ENCODE data around the gene PDE9A. TPM values are rescaled to one million over a fixed set of nuclear protein-coding genes. Genes with fewer than 3 reads are reported as not detected.

The PDE9A gene
- polyA plus RNA-seq, 2 of the 4 experiments (the other 2 are of a cell fraction): 1.3 to 3.1 TPM

- no peaks in the 10 kb centered on the region for H3K9me3 ChIP-seq
- CTCF ChIA-PET: interaction anchor here (0.7 kb wide), 1 partner anchor 12 kb away, joined by 3 read pairs; no protein-coding TSS in a partner anchor
- H3K27ac ChIP-seq: no peak overlapping the region
- POLR2A ChIA-PET: no interaction called here
- 75% methylated on average over 8 of the region's 10 CpGs for WGBS (ENCODE audit: missing lambda C conversion rate)
- no peak overlapping the region for H3K4me3 ChIP-seq
- H3K4me2 ChIP-seq: no peak overlapping the region
- no peak for ATAC-seq
- no peak for DNase-seq (ENCODE audit: low read depth in 1 of 2, low spot score in 1 of 2)
- FAIRE-seq: no peak
- peaks cover 8% of the 10 kb centered on the region; the same call in 2 of the 3 replicates for H3K4me1 ChIP-seq
- TF ChIP-seq CHD2 (IDR thresholded peaks at IDR 0.05; ENCODE audit: low read length, partially characterized antibody) (no peak), RARB (CRISPR knock-in tag; IDR thresholded peaks at IDR 0.05) (no peak)
Observed at GRCh38 chr21:42722808-42723473, 69.5 kb downstream of the PDE9A start.

GRCh38 chr21:42724226-42724920 lies 71.0 kb downstream of the PDE9A start:
- WGBS (ENCODE audit: missing lambda C conversion rate): 53% methylated on average over 9 of the region's 12 CpGs
- ChIA-PET POLR2A (no interaction called here), CTCF (interaction anchor here (0.6 kb wide), 1 partner anchor 112 kb away, joined by 3 read pairs; no protein-coding TSS in a partner anchor)
- Histone ChIP-seq H3K4me1 (peaks cover 8% of the 10 kb centered on the region; the same call in 2 of the 3 replicates), H3K4me2 (peak overlapping the region; percentile 46), H3K9me3 (no peaks in the 10 kb centered on the region), H3K4me3 (no peak overlapping the region), H3K27ac (peak overlapping the region in 1 of 2 experiments; percentile 22; a peak in 3 of 6 replicates)
- TF ChIP-seq MAFK (IDR thresholded peaks at IDR 0.05; ENCODE audit: partially characterized antibody) (peak; percentile 65), CHD4 (IDR thresholded peaks at IDR 0.05; ENCODE audit: borderline replicate concordance) (no peak)
- DNase-seq (ENCODE audit: low read depth in 1 of 2, low spot score in 1 of 2): peak; percentile 15 to 51
- peak; percentile 34 to 78; a peak in 5 of 6 replicates for ATAC-seq
- no peak for FAIRE-seq

DNA sequence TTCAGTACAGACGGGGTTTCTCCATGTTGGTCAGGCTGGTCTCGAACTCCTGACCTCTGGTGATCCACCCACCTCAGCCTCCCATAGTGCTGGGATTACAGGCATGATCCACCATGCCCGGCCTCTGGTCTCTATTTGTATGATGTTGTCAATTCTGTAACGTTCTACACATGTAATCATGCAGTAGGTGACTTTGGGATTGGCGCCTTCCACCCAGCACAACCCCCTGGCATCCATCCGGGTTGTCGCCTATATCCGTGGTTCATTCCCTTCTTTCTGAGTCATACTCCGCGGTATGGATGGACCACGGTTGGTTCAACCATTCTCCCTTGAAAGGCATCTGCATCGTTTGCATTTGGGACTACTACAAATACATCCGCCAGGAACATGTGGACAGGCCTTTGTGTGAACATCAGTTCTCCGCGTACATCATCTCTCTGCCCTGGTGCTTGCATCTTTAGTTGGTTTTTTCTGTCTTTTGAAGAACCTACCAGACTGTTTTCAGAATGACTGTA lies 72.1 kb downstream of the PDE9A start:
- H3K4me3 ChIP-seq: no peak overlapping the region
- H3K27ac ChIP-seq: no peak overlapping the region
- H3K4me2 ChIP-seq: no peak overlapping the region
- DNase-seq (ENCODE audit: low read depth in 1 of 2, low spot score in 1 of 2): no peak
- H3K4me1 ChIP-seq: peaks cover 8% of the 10 kb centered on the region; the same call in 2 of the 3 replicates
- TF ChIP-seq, protein P1, sequence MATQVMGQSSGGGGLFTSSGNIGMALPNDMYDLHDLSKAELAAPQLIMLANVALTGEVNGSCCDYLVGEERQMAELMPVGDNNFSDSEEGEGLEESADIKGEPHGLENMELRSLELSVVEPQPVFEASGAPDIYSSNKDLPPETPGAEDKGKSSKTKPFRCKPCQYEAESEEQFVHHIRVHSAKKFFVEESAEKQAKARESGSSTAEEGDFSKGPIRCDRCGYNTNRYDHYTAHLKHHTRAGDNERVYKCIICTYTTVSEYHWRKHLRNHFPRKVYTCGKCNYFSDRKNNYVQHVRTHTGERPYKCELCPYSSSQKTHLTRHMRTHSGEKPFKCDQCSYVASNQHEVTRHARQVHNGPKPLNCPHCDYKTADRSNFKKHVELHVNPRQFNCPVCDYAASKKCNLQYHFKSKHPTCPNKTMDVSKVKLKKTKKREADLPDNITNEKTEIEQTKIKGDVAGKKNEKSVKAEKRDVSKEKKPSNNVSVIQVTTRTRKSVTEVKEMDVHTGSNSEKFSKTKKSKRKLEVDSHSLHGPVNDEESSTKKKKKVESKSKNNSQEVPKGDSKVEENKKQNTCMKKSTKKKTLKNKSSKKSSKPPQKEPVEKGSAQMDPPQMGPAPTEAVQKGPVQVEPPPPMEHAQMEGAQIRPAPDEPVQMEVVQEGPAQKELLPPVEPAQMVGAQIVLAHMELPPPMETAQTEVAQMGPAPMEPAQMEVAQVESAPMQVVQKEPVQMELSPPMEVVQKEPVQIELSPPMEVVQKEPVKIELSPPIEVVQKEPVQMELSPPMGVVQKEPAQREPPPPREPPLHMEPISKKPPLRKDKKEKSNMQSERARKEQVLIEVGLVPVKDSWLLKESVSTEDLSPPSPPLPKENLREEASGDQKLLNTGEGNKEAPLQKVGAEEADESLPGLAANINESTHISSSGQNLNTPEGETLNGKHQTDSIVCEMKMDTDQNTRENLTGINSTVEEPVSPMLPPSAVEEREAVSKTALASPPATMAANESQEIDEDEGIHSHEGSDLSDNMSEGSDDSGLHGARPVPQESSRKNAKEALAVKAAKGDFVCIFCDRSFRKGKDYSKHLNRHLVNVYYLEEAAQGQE (IDR thresholded peaks at IDR 0.05): no peak
- TF ChIP-seq HOXB13 (CRISPR knock-in tag; IDR thresholded peaks at IDR 0.05; ENCODE audit: low read depth) (no peak), NPAS2 (CRISPR knock-in tag; IDR thresholded peaks at IDR 0.05; ENCODE audit: borderline replicate concordance) (no peak), BHLHE40 (IDR thresholded peaks at IDR 0.05; ENCODE audit: low read depth, low read length) (no peak), JUN (IDR thresholded peaks at IDR 0.05) (no peak), ZC3H11A (IDR thresholded peaks at IDR 0.05) (no peak), POLR2A (IDR thresholded peaks at IDR 0.05; ENCODE audit: low read length) (no peak), FOXS1 (CRISPR knock-in tag; IDR thresholded peaks at IDR 0.05) (no peak), USF2 (IDR thresholded peaks at IDR 0.05) (no peak), FOSB (CRISPR knock-in tag; IDR thresholded peaks at IDR 0.05) (no peak), EHMT2 (IDR thresholded peaks at IDR 0.05; ENCODE audit: low read depth) (no peak), CHD4 (IDR thresholded peaks at IDR 0.05; ENCODE audit: borderline replicate concordance) (no peak), EP300 (IDR thresholded peaks at IDR 0.05) (no peak), KDM5A (IDR thresholded peaks at IDR 0.05) (no peak), HDAC2 (IDR thresholded peaks at IDR 0.05) (no peak), NR3C1 (IDR thresholded peaks at IDR 0.05) (no peak), TP53 (CRISPR knock-in tag; IDR thresholded peaks at IDR 0.05) (no peak), SREBF2 (IDR thresholded peaks at IDR 0.05) (no peak)
- TF ChIP-seq, protein P2, sequence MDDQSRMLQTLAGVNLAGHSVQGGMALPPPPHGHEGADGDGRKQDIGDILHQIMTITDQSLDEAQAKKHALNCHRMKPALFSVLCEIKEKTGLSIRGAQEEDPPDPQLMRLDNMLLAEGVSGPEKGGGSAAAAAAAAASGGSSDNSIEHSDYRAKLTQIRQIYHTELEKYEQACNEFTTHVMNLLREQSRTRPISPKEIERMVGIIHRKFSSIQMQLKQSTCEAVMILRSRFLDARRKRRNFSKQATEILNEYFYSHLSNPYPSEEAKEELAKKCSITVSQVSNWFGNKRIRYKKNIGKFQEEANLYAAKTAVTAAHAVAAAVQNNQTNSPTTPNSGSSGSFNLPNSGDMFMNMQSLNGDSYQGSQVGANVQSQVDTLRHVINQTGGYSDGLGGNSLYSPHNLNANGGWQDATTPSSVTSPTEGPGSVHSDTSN (IDR thresholded peaks at IDR 0.05): no peak
- TF ChIP-seq, protein P3, sequence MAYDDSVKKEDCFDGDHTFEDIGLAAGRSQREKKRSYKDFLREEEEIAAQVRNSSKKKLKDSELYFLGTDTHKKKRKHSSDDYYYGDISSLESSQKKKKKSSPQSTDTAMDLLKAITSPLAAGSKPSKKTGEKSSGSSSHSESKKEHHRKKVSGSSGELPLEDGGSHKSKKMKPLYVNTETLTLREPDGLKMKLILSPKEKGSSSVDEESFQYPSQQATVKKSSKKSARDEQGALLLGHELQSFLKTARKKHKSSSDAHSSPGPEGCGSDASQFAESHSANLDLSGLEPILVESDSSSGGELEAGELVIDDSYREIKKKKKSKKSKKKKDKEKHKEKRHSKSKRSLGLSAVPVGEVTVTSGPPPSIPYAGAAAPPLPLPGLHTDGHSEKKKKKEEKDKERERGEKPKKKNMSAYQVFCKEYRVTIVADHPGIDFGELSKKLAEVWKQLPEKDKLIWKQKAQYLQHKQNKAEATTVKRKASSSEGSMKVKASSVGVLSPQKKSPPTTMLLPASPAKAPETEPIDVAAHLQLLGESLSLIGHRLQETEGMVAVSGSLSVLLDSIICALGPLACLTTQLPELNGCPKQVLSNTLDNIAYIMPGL (CRISPR knock-in tag; IDR thresholded peaks at IDR 0.05; ENCODE audit: borderline replicate concordance): no peak
- 88% methylated on average over 15 of the region's 15 CpGs for WGBS (ENCODE audit: missing lambda C conversion rate)
- no peak for ATAC-seq
- H3K9me3 ChIP-seq: no peaks in the 10 kb centered on the region
- FAIRE-seq: no peak
- POLR2A ChIA-PET: no interaction called here
- CTCF ChIA-PET: no interaction called here

Measured in A549 (cell line).